BJ (cell line): ENCODE data around the gene SPRED3. TPM values are rescaled to one million over a fixed set of nuclear protein-coding genes. Genes with fewer than 3 reads are reported as not detected.
"Not testable (repeated sequence)": the region's sequence is repeated elsewhere in the genome, so short reads cannot be mapped to it uniquely, and the experiment has no call there.

Experiments used
- CTCF ChIA-PET: fragments of 350-600 bp; formaldehyde crosslinking; extraction: SDS; loops from one replicate; lab custom pipeline; 2021; ENCODE audit warnings: antibody characterized with exemption, inconsistent platforms; lab: Yijun Ruan, JAX
- POLR2A ChIA-PET: fragments of 300-600 bp; sonication (Branson Sonifier 250); formaldehyde crosslinking; extraction: SDS; loops from one replicate; lab custom pipeline; 2021; ENCODE audit warnings: antibody characterized with exemption; lab: Charles Lee
- DNase-seq: peaks from one replicate; pipeline ENCODE4 v3.0.0-alpha.2; 2011; ENCODE audit warnings: low read depth
- H3K27me3 ChIP-seq: 2 replicates; pipeline ENCODE4 v1.6.0; 2011; ENCODE audit warnings: low read length; ENCODE audit not compliant: control insufficient read depth, insufficient read depth
- H3K36me3 ChIP-seq: 2 replicates; pipeline ENCODE4 v1.5.1; 2011; ENCODE audit warnings: low read length; ENCODE audit not compliant: control insufficient read depth, insufficient read depth
- H3K4me3 ChIP-seq: 2 replicates; pipeline ENCODE4 v1.5.1; 2011; ENCODE audit warnings: low read depth, mild to moderate bottlenecking, control low read depth, low read length
- polyA plus RNA-seq: library from polyadenylated mRNA; depleted of rRNA; stranded (reverse); fragments of >200 nt; gene quantifications from 2 replicates; pipeline ENCODE4 v1.2.3, GENCODE V29; 2011
- TF ChIP-seq, protein P1 (sequence below): IDR thresholded peaks from 2 replicates; pipeline ENCODE4 v1.5.1; 2011; ENCODE audit warnings: low read depth, mild to moderate bottlenecking, control low read depth, inconsistent platforms, low read length, moderate library complexity; ENCODE audit not compliant: insufficient read depth

SPRED3 gene
- polyA plus RNA-seq, 1 experiment: 5.9 TPM

DNA sequence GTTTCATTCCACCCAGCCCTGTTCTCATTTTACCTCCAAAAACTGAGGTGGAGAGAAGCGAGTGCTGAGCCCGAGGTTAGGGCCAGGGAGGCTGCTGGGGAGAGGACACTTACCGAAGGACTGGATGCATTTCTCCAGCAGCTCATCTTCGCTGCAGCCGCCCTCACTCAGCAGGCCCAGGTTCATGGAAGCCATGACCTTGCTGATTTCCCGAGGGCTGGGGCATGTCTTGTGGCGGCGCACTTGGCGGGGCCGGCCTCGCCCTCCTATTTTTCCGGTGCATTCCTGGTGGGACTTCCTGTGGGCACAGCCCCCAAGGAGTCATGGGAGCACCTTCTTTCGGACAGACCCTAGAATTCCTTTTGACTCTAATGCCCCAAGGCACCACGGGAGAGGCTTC, 33.4 kb downstream of the SPRED3 start:
- no peak for DNase-seq
- TF ChIP-seq, protein P1, sequence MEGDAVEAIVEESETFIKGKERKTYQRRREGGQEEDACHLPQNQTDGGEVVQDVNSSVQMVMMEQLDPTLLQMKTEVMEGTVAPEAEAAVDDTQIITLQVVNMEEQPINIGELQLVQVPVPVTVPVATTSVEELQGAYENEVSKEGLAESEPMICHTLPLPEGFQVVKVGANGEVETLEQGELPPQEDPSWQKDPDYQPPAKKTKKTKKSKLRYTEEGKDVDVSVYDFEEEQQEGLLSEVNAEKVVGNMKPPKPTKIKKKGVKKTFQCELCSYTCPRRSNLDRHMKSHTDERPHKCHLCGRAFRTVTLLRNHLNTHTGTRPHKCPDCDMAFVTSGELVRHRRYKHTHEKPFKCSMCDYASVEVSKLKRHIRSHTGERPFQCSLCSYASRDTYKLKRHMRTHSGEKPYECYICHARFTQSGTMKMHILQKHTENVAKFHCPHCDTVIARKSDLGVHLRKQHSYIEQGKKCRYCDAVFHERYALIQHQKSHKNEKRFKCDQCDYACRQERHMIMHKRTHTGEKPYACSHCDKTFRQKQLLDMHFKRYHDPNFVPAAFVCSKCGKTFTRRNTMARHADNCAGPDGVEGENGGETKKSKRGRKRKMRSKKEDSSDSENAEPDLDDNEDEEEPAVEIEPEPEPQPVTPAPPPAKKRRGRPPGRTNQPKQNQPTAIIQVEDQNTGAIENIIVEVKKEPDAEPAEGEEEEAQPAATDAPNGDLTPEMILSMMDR: no peak
- POLR2A ChIA-PET: no interaction called here
- Histone ChIP-seq H3K4me3 (no peak overlapping the region), H3K27me3 (peaks cover 9% of the 10 kb centered on the region), H3K36me3 (no peaks in the 10 kb centered on the region)
- CTCF ChIA-PET: interaction anchor here (1.1 kb wide), 1 partner anchor 18 kb away, joined by 4 read pairs; no protein-coding TSS in a partner anchor

DNA sequence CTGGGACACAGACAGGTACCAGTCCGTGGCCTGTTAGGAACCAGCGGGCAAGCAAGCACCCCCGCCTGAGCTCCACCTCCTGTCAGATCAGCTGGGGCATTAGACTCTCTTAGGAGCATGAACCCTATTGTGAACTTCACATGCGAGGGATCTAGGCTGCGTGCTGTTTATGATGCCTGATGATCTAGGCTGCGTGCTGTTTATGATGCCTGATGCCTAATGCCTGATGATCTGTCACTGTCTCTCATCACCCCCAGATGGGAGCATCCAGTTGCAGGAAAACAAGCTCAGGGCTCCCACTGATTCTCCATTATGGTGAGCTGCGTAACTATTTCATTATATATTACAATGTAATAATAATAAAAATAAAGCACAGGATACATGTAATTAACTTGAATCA, 33.9 kb downstream of the SPRED3 start:
- ChIA-PET POLR2A (no interaction called here), CTCF (interaction anchor here (1.1 kb wide), 1 partner anchor 19 kb away, joined by 4 read pairs; no protein-coding TSS in a partner anchor)
- Histone ChIP-seq H3K36me3 (no peaks in the 10 kb centered on the region), H3K27me3 (peaks cover 11% of the 10 kb centered on the region), H3K4me3 (no peak overlapping the region)
- TF ChIP-seq, protein P1: no peak
- DNase-seq: no peak

DNA sequence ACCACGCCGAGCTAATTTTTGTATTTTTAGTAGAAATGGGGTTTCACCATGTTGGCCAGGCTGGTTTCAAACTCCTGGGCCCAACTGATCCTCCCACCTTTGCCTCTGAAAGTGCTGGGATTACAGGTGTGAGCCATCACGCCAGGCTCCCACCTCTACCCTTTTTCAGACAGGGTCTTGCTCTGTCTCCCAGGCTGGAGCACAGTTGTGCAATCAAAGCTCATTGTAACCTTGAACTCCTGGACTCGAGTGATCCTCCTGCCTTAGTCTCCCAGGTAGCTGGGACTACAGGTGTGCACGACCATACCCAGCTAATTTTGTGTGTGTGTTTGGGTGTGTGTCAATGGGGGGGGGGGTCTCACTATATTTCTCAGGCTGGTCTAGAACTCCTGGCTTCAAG, 35.8 kb downstream of the SPRED3 start:
- ChIA-PET POLR2A (no interaction called here), CTCF (interaction anchor here (1.2 kb wide), 1 partner anchor 156 kb away, joined by 4 read pairs; no protein-coding TSS in a partner anchor)
- Histone ChIP-seq H3K36me3 (no peaks in the 10 kb centered on the region), H3K27me3 (peaks cover 5% of the 10 kb centered on the region; the same call in 1 of the 2 replicates), H3K4me3 (no peak overlapping the region)
- DNase-seq: no peak
- TF ChIP-seq, protein P1: no peak

DNA sequence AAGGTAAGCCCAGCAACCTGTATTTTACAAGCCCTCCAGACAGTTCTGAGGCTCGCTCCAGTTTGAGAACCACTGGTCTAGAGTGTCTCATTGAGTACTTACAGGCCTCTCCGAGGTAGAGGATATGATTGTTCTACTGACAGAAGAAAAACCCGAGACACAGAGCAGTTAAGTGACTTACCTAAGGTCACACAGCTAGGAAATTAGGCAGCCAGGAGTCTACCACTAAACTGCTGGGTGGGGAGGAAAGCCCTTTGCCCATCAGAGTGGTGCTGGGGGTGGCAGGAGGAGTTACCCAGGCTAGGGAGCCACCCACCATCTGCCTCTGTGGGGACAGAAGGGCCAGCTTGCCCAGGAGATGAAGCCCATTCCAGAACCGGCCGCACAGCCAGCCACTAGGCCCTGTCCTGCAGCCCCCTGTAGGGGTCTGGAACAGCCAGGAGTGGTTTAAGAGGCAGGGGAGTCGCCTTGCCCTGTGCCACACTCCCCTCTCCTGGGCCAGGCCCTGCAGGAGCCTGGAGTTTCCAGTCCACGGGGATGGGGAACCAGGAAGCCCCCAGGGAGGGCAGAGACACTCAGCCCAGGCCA, 36.8 kb downstream of the SPRED3 start:
- ChIA-PET POLR2A (no interaction called here), CTCF (interaction anchor here (0.6 to 1.2 kb wide), 3 partner anchors 89 to 444 kb away, joined by 3 to 4 read pairs (median 3); partner anchors contain the start of gene CATSPERG)
- TF ChIP-seq, protein P1: no peak
- no peak overlapping the region for H3K4me3 ChIP-seq
- no peaks in the 10 kb centered on the region for H3K36me3 ChIP-seq
- H3K27me3 ChIP-seq: peaks cover 5% of the 10 kb centered on the region; the same call in 1 of the 2 replicates
- DNase-seq: no peak

DNA sequence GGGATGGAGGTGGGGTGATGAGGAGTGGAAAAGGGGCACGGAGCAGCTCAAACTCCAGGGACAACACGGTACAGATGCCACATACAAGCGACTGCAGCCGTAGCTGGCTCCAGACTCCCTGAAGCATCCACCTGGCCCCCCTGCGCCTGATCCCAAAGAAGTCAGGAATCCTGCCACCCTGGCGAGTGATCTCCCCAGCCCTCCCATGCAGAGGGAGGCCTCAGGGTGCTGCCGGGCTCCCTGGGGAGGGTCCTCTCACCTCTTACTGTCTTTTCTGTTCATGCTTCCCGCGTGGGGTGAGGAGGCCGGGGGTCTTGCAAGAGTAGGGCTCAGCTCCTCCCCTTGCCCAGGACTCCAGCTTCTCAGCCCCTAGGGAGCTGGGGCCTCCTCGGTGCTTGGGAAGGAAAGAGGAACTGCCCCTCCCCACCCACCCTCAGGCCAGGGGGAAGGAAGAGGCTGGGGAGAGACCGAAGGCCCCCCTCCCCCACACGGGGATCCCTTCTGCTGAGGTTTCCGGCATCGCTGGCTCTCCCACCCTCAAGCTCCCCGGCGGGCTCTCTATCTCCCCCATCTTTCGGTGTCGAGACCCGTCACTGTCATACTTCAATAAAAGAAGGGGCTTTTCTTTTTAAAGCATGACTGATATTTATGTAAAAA, 37.4 kb downstream of the SPRED3 start, which contains the start of gene RASGRP4:
TSS of gene RASGRP4 (minus strand) at position 410 of the 657 bp plus-strand sequence. CDS start at position 282, 128 bp downstream.
- Histone ChIP-seq H3K36me3 (no peaks in the 10 kb centered on the region), H3K4me3 (no peak within 1 kb of the TSS), H3K27me3 (peaks cover 5% of the 10 kb centered on the region; the same call in 1 of the 2 replicates)
- CTCF ChIA-PET: interaction anchor here (0.6 to 1.2 kb wide), 2 partner anchors 90 to 443 kb away, joined by 3 read pairs; partner anchors contain the start of gene CATSPERG
- TF ChIP-seq, protein P1: no peak
- POLR2A ChIA-PET: no interaction called here
- no peak for DNase-seq

DNA sequence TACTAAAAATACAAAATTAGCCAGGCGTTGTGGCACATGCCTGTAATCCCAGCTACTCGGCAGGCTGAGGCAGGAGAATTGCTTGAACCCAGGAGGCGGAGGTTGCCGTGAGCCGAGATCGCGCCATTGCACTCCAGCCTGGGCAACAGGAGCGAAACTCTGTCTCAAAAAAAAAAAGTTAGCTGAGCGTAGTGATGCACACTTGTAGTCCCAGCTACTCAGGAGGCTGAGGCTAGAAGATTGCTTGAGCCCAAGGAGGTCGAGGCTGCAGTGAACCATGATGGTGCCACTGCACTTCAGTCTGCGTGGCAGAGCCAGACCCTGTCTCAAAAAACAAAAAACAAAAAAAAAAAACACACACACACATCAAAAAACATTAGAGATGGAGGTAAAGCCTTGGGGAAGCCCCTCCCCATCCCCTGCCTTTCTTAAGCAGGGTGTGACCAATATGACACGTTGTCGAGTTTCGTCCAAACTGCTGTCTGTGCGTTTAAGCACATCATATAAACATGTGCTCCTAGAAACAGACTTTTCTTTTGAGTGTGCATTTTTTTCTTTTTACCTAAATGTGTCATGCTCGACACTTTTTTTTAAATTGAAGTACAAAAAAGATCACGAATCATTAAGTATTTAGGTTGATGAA, 38.7 kb downstream of the SPRED3 start:
- POLR2A ChIA-PET, CTCF ChIA-PET, DNase-seq, H3K36me3 ChIP-seq, H3K27me3 ChIP-seq, H3K4me3 ChIP-seq: not testable (repeated sequence)
